Common myeloid progenitor, CD34-positive (primary cell): ENCODE measurements around the gene MAN1C1.

Experiments used
- CTCF ChIA-PET: fragments of 350-600 bp; sonication (Branson Sonifier 250); formaldehyde crosslinking; loops from one replicate; lab custom pipeline; 2021; ENCODE audit warnings: antibody characterized with exemption; lab: Charles Lee
- POLR2A ChIA-PET: fragments of 350-600 bp; sonication (Branson Sonifier 250); formaldehyde crosslinking; loops from one replicate; lab custom pipeline; 2021; ENCODE audit warnings: antibody characterized with exemption; lab: Charles Lee
- DNase-seq, 3 donors: peaks; one replicate each; pipeline versions ENCODE4 v3.0.0 to v3.0.0-alpha.2; 2013
- H3K27ac ChIP-seq, 2 experiments: 1 replicate in 1 of 2; 2 replicates in 1 of 2; pipeline ENCODE4 v1.7.0; 2013; ENCODE audit warnings: inconsistent platforms in 2 of 2, low read length in 2 of 2, mild to moderate bottlenecking in 2 of 2, low read depth in 1 of 2, moderate library complexity in 1 of 2; ENCODE audit not compliant: severe bottlenecking in 2 of 2, insufficient read depth in 1 of 2, poor library complexity in 1 of 2
- H3K27me3 ChIP-seq, 5 experiments: replicated peaks in 2 of 5; 1 replicate in 3 of 5; 2 replicates in 2 of 5; pipeline versions ENCODE4 v1.6.1 to v1.7.0; 2013; ENCODE audit warnings: low read length in 4 of 5, mild to moderate bottlenecking in 2 of 5, moderate library complexity in 2 of 5, inconsistent platforms in 1 of 5; ENCODE audit not compliant: insufficient read depth in 5 of 5, control insufficient read depth in 4 of 5
- H3K36me3 ChIP-seq, 4 experiments: 1 replicate in 2 of 4; 2 replicates in 2 of 4; pipeline versions ENCODE4 v1.6.1 to v1.7.0; 2013; ENCODE audit warnings: low read length in 3 of 4, control low read depth in 1 of 4, mild to moderate bottlenecking in 1 of 4; ENCODE audit not compliant: control insufficient read depth in 4 of 4, insufficient read depth in 4 of 4
- H3K4me1 ChIP-seq, 4 experiments: 1 replicate in 3 of 4; 2 replicates in 1 of 4; pipeline versions ENCODE4 v1.6.1 to v1.7.1; 2013; ENCODE audit warnings: low read length in 3 of 4, mild to moderate bottlenecking in 3 of 4, control low read depth in 1 of 4, inconsistent platforms in 1 of 4, moderate library complexity in 1 of 4; ENCODE audit not compliant: control insufficient read depth in 4 of 4, insufficient read depth in 4 of 4; ENCODE audit errors: control extremely low read depth in 1 of 4
- H3K4me3 ChIP-seq, 7 experiments: 1 replicate in 4 of 7; 2 replicates in 3 of 7; pipeline versions ENCODE4 v1.5.1 to v1.7.0; 2013; ENCODE audit warnings: mild to moderate bottlenecking in 7 of 7, low read length in 6 of 7, moderate library complexity in 6 of 7, inconsistent platforms in 2 of 7, low read depth in 2 of 7, control low read depth in 1 of 7; ENCODE audit not compliant: insufficient read depth in 4 of 7, control insufficient read depth in 1 of 7; ENCODE audit errors: extremely low read depth in 1 of 7
- H3K9me3 ChIP-seq, 5 experiments: 1 replicate in 4 of 5; 2 replicates in 1 of 5; pipeline versions ENCODE4 v1.6.1 to v1.7.1; 2013; ENCODE audit warnings: low read length in 4 of 5, mild to moderate bottlenecking in 2 of 5, inconsistent platforms in 1 of 5, low read depth in 1 of 5, moderate library complexity in 1 of 5; ENCODE audit not compliant: control insufficient read depth in 4 of 5, insufficient read depth in 2 of 5; ENCODE audit errors: control extremely low read depth in 1 of 5
- WGBS: methylation state at CpG from one replicate; pipeline ENCODE4 v1.1.5; 2013; ENCODE audit not compliant: insufficient coverage; 5-methylcytosine and 5-hydroxymethylcytosine counted together

The MAN1C1 gene

GRCh38 chr1:25715888-25716287, 99.3 kb downstream of the MAN1C1 start:
- 100% methylated on average over 2 of the region's 5 CpGs for WGBS
- H3K4me3 ChIP-seq = no peak overlapping the region
- H3K27ac ChIP-seq = no peak overlapping the region
- H3K4me1 ChIP-seq = peaks cover 0 to 8% (median 5%) of the 10 kb centered on the region in 4 experiments
- H3K27me3 ChIP-seq = no peaks in the 10 kb centered on the region
- POLR2A ChIA-PET = no interaction called here
- H3K9me3 ChIP-seq = peaks cover 0 to 2% (median 0%) of the 10 kb centered on the region in 5 experiments
- CTCF ChIA-PET = no interaction called here
- DNase-seq = peak in 2 of 3 donors; percentile 31 to 44
- H3K36me3 ChIP-seq = no peaks in the 10 kb centered on the region

DNA sequence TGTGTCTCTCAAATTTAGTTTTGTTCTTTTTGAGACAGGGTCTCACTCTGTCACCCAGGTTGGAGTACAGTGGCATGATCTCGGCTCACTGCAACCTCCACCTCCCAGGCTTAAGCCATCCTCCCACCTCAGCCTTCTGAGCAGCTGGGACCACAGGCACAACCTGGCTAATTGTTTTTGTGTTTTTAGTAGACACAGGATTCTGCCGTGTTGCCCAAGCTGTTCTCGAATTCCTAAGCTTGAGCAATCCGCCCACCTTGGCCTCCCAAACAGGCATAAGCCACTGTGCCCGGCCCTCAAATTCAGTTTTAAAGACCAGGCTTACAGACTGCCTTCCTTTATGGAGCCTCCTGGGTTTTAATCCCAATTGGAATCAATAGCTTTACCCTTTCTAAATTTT, 99.7 kb downstream of the MAN1C1 start:
- DNase-seq = no peak
- 100% methylated on average over 4 of the region's 5 CpGs for WGBS
- Histone ChIP-seq H3K4me1 (peaks cover 0 to 8% (median 5%) of the 10 kb centered on the region in 4 experiments), H3K9me3 (peaks cover 0 to 2% (median 0%) of the 10 kb centered on the region in 5 experiments), H3K36me3 (no peaks in the 10 kb centered on the region), H3K27me3 (no peaks in the 10 kb centered on the region), H3K27ac (no peak overlapping the region), H3K4me3 (no peak overlapping the region)
- CTCF ChIA-PET = interaction anchor here (1.3 kb wide), 1 partner anchor 9 kb away, joined by 5 read pairs; no protein-coding TSS in a partner anchor
- POLR2A ChIA-PET = no interaction called here

- H3K27ac ChIP-seq = no peak overlapping the region
- H3K9me3 ChIP-seq = peaks cover 0 to 2% (median 0%) of the 10 kb centered on the region in 5 experiments
- whole genome bisulfite sequencing = no CpG with 5 or more reads among the region's 2 CpGs
- DNase-seq = no peak
- H3K4me1 ChIP-seq = no peaks in the 10 kb centered on the region
- H3K27me3 ChIP-seq = no peaks in the 10 kb centered on the region
- no peak overlapping the region for H3K4me3 ChIP-seq
- no peaks in the 10 kb centered on the region for H3K36me3 ChIP-seq
- CTCF ChIA-PET = interaction anchor here (1.0 kb wide), 1 partner anchor 16 kb away, joined by 3 read pairs; no protein-coding TSS in a partner anchor
- POLR2A ChIA-PET = no interaction called here
Observed at GRCh38 chr1:25718732-25719131, 102.1 kb downstream of the MAN1C1 start.

GRCh38 chr1:25720624-25721023, 104.0 kb downstream of the MAN1C1 start:
- ChIA-PET POLR2A (interaction anchor here (0.9 kb wide), 1 partner anchor 53 kb away, joined by 3 read pairs; no protein-coding TSS in a partner anchor), CTCF (interaction anchor here (0.9 to 1.5 kb wide), 2 partner anchors 8 to 16 kb away, joined by 3 read pairs; no protein-coding TSS in a partner anchor)
- 100% methylated on average over 2 of the region's 5 CpGs for WGBS
- H3K36me3 ChIP-seq = no peaks in the 10 kb centered on the region
- no peak for DNase-seq
- H3K9me3 ChIP-seq = peaks cover 0 to 2% (median 0%) of the 10 kb centered on the region in 5 experiments
- no peaks in the 10 kb centered on the region for H3K27me3 ChIP-seq
- no peaks in the 10 kb centered on the region for H3K4me1 ChIP-seq
- no peak overlapping the region for H3K27ac ChIP-seq
- no peak overlapping the region for H3K4me3 ChIP-seq

DNA sequence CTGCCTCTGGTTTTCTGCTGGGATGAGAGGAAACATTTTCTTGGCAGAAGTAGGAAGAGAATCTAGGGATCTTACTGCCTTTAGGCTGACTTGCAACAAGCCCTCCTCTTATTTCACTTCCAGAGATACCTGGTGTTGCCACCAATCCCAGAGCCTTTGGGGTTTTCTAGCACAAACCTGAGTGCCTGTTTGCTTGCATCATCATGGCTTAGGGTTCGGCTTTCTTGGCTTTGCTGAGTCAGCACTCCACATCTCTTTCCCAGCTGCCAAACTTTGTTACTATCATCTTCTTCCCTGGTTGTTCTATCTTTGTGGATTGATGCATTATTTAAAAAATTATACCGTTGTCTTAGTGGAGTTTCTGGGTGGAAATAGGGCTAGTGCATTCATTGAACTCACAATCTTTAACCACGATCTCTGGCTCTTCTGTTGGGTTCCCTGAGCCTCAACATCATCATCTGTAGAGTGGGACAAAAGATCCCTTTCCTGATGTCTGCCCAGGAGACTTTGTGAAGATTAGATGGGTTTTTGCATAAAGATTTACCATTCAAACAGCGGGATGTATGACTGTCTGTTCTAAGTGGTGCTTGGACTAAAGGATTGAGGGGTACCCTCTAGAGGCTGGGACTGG, 106.8 kb downstream of the MAN1C1 start:
- Histone ChIP-seq H3K9me3 (no peaks in the 10 kb centered on the region), H3K4me1 (peaks cover 0 to 4% (median 0%) of the 10 kb centered on the region in 4 experiments), H3K27me3 (no peaks in the 10 kb centered on the region), H3K4me3 (no peak overlapping the region), H3K27ac (no peak overlapping the region), H3K36me3 (no peaks in the 10 kb centered on the region)
- CTCF ChIA-PET = interaction anchor here (2.5 kb wide), 1 partner anchor 15 kb away, joined by 11 read pairs; no protein-coding TSS in a partner anchor
- WGBS = 100% methylated on average over 1 of the region's 4 CpGs
- POLR2A ChIA-PET = no interaction called here
- no peak for DNase-seq

DNA sequence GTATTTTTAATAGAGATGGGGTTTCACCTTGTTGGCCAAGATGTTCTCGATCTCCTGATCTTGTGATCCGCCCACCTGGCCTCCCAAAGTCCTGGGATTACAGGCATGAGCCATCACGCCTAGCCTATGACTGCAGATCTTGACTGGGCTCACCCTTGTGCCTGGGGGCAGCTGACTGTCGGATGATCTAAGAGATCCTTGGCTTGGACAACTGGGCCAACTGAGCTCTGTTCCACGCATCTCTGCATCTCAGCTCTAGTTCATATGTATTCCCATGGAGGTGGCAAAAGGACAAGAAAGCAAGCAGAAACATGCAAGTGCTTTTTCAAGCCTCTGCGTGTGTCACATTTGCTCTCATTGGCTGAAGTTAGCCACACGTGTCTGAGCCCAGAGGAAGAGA, 107.6 kb downstream of the MAN1C1 start:
- Histone ChIP-seq H3K4me3 (no peak overlapping the region), H3K27ac (no peak overlapping the region), H3K27me3 (no peaks in the 10 kb centered on the region), H3K4me1 (peaks cover 0 to 4% (median 0%) of the 10 kb centered on the region in 4 experiments), H3K36me3 (no peaks in the 10 kb centered on the region), H3K9me3 (no peaks in the 10 kb centered on the region)
- 97% methylated on average over 7 of the region's 7 CpGs for WGBS
- DNase-seq = no peak
- ChIA-PET POLR2A (no interaction called here), CTCF (interaction anchor here (1.7 to 2.5 kb wide), 3 partner anchors 7 to 14 kb away, joined by 5 to 11 read pairs (median 6); no protein-coding TSS in a partner anchor)

- 100% methylated on average over 2 of the region's 2 CpGs for WGBS
- H3K4me3 ChIP-seq = no peak overlapping the region
- H3K27ac ChIP-seq = no peak overlapping the region
- no peaks in the 10 kb centered on the region for H3K27me3 ChIP-seq
- H3K36me3 ChIP-seq = no peaks in the 10 kb centered on the region
- no peak for DNase-seq
- POLR2A ChIA-PET = no interaction called here
- peaks cover 0 to 4% (median 2%) of the 10 kb centered on the region in 4 experiments for H3K4me1 ChIP-seq
- CTCF ChIA-PET = interaction anchor here (1.3 to 2.5 kb wide), 4 partner anchors 8 to 13 kb away, joined by 3 to 11 read pairs (median 6); no protein-coding TSS in a partner anchor
- no peaks in the 10 kb centered on the region for H3K9me3 ChIP-seq
Observed at GRCh38 chr1:25724966-25725365, 108.4 kb downstream of the MAN1C1 start.
